Activated CD4-positive, alpha-beta T cell treated with anti-CD3 and anti-CD28 coated beads, Interleukin-2, amount 50 U/mL, for 1 hour (primary cell): ENCODE data around the gene CMTM7.
A peak's percentile ranks its signal among the peaks of the same experiment; 100 is the strongest.
"Not testable (repeated sequence)": the region's sequence is repeated elsewhere in the genome, so short reads cannot be mapped to it uniquely, and the experiment has no call there.

ENCODE experiments used
- DNase-seq: peaks from one replicate; pipeline ENCODE4 v3.0.0-alpha.2; 2020

The CMTM7 gene

GRCh38 chr3:32383136-32383711, 8.4 kb upstream of the CMTM7 start:
- no peak for DNase-seq

- no peak for DNase-seq
These were observed 6.7 kb upstream of the CMTM7 start for GRCh38 chr3:32384938-32385337.

GRCh38 chr3:32387512-32387911, 4.1 kb upstream of the CMTM7 start:
- DNase-seq = no peak

DNA sequence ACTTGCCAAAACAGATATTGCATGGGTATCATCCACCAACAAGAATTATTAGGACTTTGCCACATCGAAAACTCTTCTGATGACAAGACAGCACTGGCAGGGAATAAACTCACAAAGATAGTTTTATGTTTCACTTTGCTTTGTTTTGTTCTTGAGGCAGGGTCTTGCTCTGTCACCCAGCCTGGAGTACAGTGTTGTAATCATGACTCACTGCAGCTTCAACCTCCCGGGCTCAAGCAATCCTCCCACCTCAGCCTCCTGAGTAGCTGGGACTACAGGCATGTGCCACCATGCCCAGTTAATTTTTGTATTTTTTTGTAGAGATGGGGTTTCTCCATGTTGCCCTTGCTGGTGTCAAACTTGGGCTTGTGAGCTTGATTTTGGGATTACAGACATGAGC, 2.1 kb upstream of the CMTM7 start:
- DNase-seq = not testable (repeated sequence)

DNA sequence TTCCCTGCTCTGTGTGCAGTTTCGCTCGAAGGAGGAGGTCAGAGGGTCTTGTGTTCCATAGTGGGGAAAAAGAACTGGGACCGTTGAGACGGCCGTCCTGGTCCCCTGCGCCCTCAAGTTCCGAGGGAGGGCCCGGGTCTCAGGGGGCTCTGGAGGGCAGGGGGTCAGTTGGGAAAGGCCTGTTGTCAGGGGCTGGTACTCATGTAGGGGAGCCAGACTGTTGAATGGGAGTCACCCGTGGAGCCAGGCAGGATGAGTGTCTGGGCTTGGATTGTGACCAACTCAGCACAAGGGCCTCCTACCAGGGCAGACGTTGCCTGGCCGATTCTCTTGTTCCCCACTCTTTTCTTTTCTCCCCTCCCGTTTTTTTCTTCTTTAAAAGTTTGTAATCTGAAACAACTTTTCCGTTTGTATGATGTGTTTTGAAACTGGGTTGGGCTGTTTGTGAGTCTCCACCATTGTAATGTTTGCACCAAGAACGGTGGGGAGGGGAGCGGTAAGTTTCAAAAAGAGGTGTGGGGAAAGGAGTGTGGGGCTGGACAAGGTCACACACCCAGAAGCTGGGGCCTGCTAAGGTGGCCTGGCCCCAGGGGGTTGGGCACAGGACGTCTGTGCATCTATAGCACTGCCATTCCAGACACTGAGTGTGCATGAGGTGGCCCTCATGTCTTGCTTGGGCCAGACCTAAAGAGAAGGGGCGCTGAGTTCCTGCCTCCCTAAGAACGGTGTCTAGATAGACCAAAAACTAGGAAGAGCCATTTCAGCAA, 1.1 kb downstream of the CMTM7 start:
- DNase-seq = peak; percentile 29

GRCh38 chr3:32395496-32395895, 3.8 kb downstream of the CMTM7 start:
- DNase-seq = no peak

- DNase-seq = no peak
These were observed 6.3 kb downstream of the CMTM7 start for GRCh38 chr3:32397941-32398340.

DNA sequence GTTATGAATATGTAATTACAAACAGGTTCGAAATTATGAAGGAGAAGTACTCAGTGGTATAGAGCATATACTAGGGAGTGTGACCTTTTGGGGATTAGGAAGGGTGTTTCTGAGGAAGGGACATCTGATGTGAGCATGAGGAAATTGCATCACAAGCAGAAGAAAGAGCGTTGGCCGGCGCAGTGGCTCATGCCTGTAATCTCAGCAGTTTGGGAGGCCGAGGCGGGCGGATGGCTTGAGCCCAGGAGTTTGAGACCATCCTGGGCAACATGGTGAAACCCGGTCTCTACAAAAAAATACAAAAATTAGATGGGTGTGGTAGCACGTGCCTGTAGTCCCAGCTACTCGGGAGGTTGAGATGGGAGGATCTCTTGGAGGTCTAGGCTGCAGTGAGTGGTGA, 6.9 kb downstream of the CMTM7 start:
- no peak for DNase-seq

GRCh38 chr3:32399030-32399620, 7.5 kb downstream of the CMTM7 start:
- DNase-seq = peak; percentile 34

DNA sequence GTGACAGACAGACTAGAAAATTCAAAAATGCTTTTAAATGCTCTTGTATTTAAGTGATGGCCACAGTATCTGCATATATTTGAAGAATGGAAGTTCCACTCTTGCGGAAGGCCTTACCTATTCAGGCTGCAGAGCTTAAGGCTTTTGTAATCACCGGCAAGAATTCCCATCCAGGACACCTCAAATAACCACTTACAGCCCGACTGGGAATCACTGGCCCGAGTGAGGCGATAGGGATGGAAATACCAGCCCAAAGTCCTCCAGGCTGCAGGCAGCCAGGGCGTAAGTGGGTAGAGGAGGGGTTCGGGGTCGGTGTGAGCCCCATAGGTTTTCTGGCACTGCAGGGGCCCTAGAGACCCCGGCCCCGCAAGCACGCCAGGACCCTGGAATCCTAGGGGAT, 9.5 kb downstream of the CMTM7 start:
- no peak for DNase-seq

GRCh38 chr3:32401556-32402081, 10.0 kb downstream of the CMTM7 start:
- DNase-seq = peak; percentile 61

DNA sequence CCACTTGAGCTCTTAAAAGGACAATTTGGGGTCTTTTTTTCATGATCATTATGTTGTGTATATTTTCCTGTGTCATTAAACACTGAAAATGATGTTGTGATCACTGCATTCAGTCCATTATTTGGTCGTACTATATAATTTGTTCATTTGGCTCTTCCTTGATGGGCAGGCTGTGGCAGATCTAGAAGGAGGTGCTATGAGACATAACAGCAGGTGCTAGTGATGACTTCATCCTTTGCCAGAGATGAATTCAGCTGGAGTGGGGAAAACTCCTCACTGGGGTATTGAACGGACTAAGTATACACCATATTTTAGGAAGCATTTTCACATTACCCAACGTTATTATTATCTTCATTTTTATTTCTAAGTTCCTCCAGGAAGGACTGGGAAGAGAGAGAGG, 12.0 kb downstream of the CMTM7 start:
- no peak for DNase-seq

GRCh38 chr3:32404714-32405113, 13.1 kb downstream of the CMTM7 start:
- no peak for DNase-seq

DNA sequence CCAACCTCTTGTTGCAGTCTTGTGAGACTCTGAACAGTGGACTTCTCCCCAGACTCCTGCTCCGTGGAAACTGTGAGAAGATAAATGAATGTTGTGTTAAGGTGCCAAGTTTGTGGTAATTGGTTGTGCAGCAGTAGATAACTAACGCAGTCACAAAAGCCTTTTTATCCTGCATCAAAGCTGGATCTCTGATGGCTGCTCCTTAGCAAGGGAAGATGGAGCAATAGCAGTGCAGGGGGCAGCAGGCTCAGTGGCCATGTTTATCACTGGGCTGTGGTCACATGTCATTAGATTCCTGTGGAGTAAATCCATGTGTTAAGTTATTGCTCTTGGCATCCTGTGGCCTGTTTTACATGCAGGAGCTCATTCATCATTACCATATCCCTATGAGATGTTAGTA, 13.5 kb downstream of the CMTM7 start:
- no peak for DNase-seq

- DNase-seq = no peak
These were observed 14.2 kb downstream of the CMTM7 start for GRCh38 chr3:32405711-32406323.

DNA sequence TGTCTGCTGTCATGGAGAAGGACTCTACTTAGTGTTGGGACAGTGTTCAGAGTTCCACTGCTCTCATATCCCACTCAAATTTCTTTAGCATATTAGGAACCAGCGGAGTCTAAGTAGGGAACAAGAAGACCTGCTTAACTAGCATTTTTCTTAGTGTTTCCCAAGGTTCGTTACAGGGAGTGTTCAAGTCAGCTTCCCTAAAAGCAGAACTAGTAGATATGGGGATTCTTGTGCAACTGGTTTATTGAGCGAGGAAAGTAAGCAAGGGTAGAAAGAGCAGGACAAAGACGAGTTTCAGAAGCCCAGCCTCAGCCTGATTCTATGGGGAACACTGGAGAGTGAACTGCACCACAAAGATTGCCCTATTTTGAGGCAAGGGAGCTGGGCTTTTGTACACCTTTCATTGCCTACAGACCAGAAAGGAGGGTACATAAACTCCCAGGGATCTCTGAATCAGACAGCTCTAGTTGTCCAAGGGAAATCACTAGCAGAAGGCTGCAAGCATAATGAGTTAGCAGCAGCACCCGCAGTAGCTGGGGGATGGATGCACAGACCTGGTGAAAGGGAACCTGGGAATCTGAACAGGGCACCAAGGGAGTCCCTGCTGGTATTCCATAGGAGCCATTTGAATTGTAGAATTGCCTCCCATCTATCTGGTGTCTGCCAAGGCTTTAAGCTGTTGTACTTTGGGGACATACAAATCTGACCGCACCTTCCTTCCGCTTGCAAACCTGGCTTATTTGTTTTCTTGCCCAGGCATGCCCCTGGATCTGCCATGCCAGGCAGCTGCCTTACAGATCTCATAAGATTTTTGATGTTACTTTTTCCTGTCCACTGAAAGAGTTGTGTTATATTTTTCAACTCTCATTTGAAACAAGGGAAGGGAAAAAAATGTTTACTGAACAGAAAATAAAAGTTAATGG, 15.1 kb downstream of the CMTM7 start:
- no peak for DNase-seq

DNA sequence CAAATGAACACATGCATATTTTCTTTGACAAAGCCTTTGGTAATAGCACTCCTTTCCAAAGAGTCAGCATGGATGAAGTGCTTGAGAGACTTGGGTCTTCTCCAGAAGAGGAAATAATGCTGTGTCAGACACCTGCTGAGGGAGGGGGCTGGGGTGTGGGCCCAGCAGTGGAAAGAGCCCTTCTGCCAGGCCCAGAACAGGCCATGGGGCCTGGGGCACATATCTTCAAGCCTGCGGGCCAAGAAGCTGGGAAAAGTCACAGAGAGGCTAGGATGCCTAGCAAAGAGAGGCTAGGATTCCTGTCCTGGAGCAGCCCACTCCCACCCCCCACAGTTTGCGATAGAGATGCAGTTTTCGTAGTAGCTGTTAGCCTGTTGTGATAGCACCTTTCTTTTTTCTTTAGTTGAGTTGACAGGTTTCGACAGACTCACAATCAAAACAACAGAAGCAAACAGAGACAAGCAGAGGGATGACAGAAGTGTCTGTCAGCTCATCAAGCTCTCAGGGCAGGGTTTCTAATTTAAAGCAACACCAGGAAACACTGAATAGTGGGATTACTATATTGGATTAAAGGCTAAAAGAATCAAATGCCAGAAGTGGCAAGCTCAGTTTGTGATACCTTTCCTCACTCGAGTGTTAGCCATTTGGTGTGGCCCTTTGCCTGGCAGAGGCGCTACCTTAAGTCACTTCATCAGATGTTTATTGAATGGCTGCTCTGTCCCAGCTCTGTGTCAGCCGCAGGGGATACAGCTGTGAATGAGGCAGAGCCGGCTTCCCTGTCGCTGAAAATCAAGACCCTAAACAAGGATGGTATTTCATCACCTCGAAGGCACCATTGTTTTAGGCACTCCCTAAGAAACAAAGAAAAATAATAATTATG, 19.0 kb downstream of the CMTM7 start:
- DNase-seq = no peak

DNA sequence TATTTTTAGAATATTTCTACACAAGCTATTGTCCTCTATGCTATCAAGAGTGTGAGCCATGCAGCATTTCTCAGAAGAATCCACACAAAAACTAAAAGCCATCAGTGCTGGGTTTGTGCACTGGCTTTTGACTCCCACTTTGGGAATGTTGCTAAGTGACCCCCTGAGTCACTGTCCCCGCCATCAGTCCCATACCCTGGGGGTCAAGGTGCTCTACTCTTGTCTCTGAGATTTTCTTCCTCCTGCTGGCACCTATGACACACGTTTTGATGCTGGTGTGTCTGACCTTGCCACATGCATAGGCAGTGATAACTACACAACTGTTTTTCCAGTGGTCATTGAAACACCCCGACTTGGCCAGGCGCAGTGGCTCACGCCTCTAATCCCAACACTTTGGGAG, 19.8 kb downstream of the CMTM7 start:
- DNase-seq = no peak

DNA sequence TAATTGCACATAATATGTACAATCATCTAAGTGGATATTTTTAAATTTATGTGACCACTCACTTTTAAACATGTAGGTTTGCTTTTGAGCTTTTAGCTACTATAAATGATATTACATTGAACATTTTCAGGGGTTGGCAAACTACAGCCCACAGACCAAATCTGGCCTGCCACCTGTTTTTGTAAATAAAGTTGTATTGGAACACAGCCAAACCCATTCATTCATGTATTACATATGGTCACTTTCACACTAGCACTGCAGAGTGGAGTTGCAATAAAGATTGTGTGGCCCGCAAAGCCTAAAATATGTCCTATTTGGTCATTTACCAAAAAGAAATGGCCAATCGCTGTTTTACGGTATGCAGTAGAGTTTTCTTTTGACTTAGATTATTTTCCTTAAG, 21.2 kb downstream of the CMTM7 start:
- DNase-seq = no peak

GRCh38 chr3:32413845-32414521, 22.3 kb downstream of the CMTM7 start:
- DNase-seq = no peak
